H9 (cell line): Measurements from ENCODE around the gene SCN8A. TPM values are rescaled to one million over a fixed set of nuclear protein-coding genes. Genes with fewer than 3 reads are reported as not detected.

Source experiments
- DNase-seq: peaks from one replicate; pipeline ENCODE4 v3.0.0-alpha.2; 2017
- H2AFZ ChIP-seq: one replicate; pipeline ENCODE4 v1.6.1; 2013; ENCODE audit warnings: mild to moderate bottlenecking, low read length, control low read depth, moderate library complexity
- H2AK5ac ChIP-seq: 2 replicates; pipeline ENCODE4 v1.6.1; 2013; ENCODE audit warnings: low read length, control low read depth, mixed read lengths; ENCODE audit not compliant: insufficient read length
- H2BK120ac ChIP-seq: one replicate; pipeline ENCODE4 v1.6.1; 2013; ENCODE audit warnings: low read depth, mild to moderate bottlenecking, low read length, control low read depth, inconsistent platforms; ENCODE audit not compliant: poor library complexity, severe bottlenecking
- H2BK12ac ChIP-seq: 2 replicates; pipeline ENCODE4 v1.6.1; 2013; ENCODE audit warnings: low read length, control low read depth, mixed read lengths, low read depth; ENCODE audit not compliant: insufficient read length
- H2BK15ac ChIP-seq: 2 replicates; pipeline ENCODE4 v1.6.1; 2013; ENCODE audit warnings: low read depth, low read length, control low read depth
- H2BK20ac ChIP-seq: one replicate; pipeline ENCODE4 v1.6.1; 2013; ENCODE audit warnings: low read depth, mild to moderate bottlenecking, low read length, control low read depth, inconsistent platforms; ENCODE audit not compliant: poor library complexity, severe bottlenecking
- H2BK5ac ChIP-seq: 2 replicates; pipeline ENCODE4 v1.6.1; 2013; ENCODE audit warnings: low read length, control low read depth, mixed read lengths; ENCODE audit not compliant: insufficient read length
- H3K14ac ChIP-seq: 2 replicates; pipeline ENCODE4 v1.6.1; 2013; ENCODE audit warnings: low read length, control low read depth; ENCODE audit not compliant: insufficient read depth
- H3K18ac ChIP-seq: 2 replicates; pipeline ENCODE4 v1.6.1; 2013; ENCODE audit warnings: low read depth, mild to moderate bottlenecking, mixed read lengths, low read length, control low read depth; ENCODE audit not compliant: insufficient read length
- H3K23ac ChIP-seq: 2 replicates; pipeline ENCODE4 v1.6.1; 2013; ENCODE audit warnings: low read length, control low read depth, mixed read lengths, low read depth; ENCODE audit not compliant: insufficient read length
- H3K23me2 ChIP-seq: 2 replicates; pipeline ENCODE4 v1.6.1; 2013; ENCODE audit warnings: low read depth, mild to moderate bottlenecking, mixed read lengths, low read length, control low read depth; ENCODE audit not compliant: insufficient read length, poor library complexity, severe bottlenecking
- H3K27ac ChIP-seq: 2 replicates; pipeline ENCODE4 v1.5.1; 2013; ENCODE audit warnings: low read length, control low read depth, mixed read lengths, low read depth; ENCODE audit not compliant: insufficient read length
- H3K27me3 ChIP-seq: 2 replicates; pipeline ENCODE4 v1.6.1; 2013; ENCODE audit warnings: low read length, control low read depth, inconsistent platforms; ENCODE audit not compliant: insufficient read depth
- H3K4ac ChIP-seq: 2 replicates; pipeline ENCODE4 v1.6.1; 2013; ENCODE audit warnings: low read depth, mild to moderate bottlenecking, control low read depth, inconsistent platforms, low read length, moderate library complexity
- H3K4me1 ChIP-seq: 2 replicates; pipeline ENCODE4 v1.6.1; 2013; ENCODE audit warnings: low read length, control low read depth, inconsistent platforms; ENCODE audit not compliant: insufficient read depth
- H3K4me2 ChIP-seq: 2 replicates; pipeline ENCODE4 v1.6.1; 2013; ENCODE audit warnings: low read length, control low read depth, mixed read lengths; ENCODE audit not compliant: insufficient read length, insufficient read depth
- H3K56ac ChIP-seq: 2 replicates; pipeline ENCODE4 v1.6.1; 2013; ENCODE audit warnings: low read depth, mild to moderate bottlenecking, mixed read lengths, low read length, control low read depth; ENCODE audit not compliant: insufficient read length
- H3K79me1 ChIP-seq: 2 replicates; pipeline ENCODE4 v1.6.1; 2013; ENCODE audit warnings: low read depth, mild to moderate bottlenecking, moderate library complexity, low read length, control low read depth, inconsistent platforms; ENCODE audit not compliant: insufficient read depth, poor library complexity, severe bottlenecking
- H3K79me2 ChIP-seq: 2 replicates; pipeline ENCODE4 v1.6.1; 2013; ENCODE audit warnings: low read length, control low read depth, inconsistent platforms; ENCODE audit not compliant: insufficient read depth
- H3K9ac ChIP-seq: 2 replicates; pipeline ENCODE4 v1.6.1; 2013; ENCODE audit warnings: low read length, control low read depth, mixed read lengths; ENCODE audit not compliant: insufficient read length; ENCODE audit errors: extremely low read depth
- H3K9me3 ChIP-seq: one replicate; pipeline ENCODE4 v1.6.1; 2013; ENCODE audit warnings: low read depth, low read length, inconsistent platforms; ENCODE audit not compliant: control insufficient read depth
- H3T11ph ChIP-seq: one replicate; pipeline ENCODE4 v1.6.1; 2013; ENCODE audit warnings: mild to moderate bottlenecking, low read length, control low read depth, inconsistent platforms
- H4K20me1 ChIP-seq: one replicate; pipeline ENCODE4 v1.6.1; 2013; ENCODE audit not compliant: control insufficient read depth, insufficient read length, insufficient read depth
- H4K5ac ChIP-seq: 2 replicates; pipeline ENCODE4 v1.6.1; 2013; ENCODE audit warnings: low read depth, mild to moderate bottlenecking, mixed read lengths, low read length, control low read depth; ENCODE audit not compliant: insufficient read length
- H4K8ac ChIP-seq: replicated peaks from 2 replicates; pipeline ENCODE4 v1.6.1; 2013; ENCODE audit warnings: low read length, control low read depth, mixed read lengths, low read depth; ENCODE audit not compliant: insufficient read length
- H4K91ac ChIP-seq: 2 replicates; pipeline ENCODE4 v1.6.1; 2013; ENCODE audit warnings: low read depth, mild to moderate bottlenecking, moderate library complexity, mixed read lengths, low read length, control low read depth; ENCODE audit not compliant: insufficient read length
- H3K27ac Mint-ChIP-seq, 3 experiments: 2 replicates in 2 of 3; 3 replicates in 1 of 3; pipeline ENCODE4 v1.8.0; 2020 to 2021; ENCODE audit warnings: mixed read lengths in 3 of 3, mild to moderate bottlenecking in 1 of 3, moderate library complexity in 1 of 3
- H3K27me3 Mint-ChIP-seq: 2 replicates; pipeline ENCODE4 v1.8.0; 2021; ENCODE audit warnings: low read depth, mild to moderate bottlenecking, moderate library complexity, mixed read lengths
- H3K36me3 Mint-ChIP-seq, 3 experiments: 2 replicates in 2 of 3; 3 replicates in 1 of 3; pipeline ENCODE4 v1.8.0; 2020 to 2021; ENCODE audit warnings: low read depth in 3 of 3, mixed read lengths in 3 of 3; ENCODE audit not compliant: insufficient read depth in 1 of 3
- H3K4me1 Mint-ChIP-seq, 2 experiments: 2 replicates each; pipeline ENCODE4 v1.8.0; 2020; ENCODE audit warnings: mixed read lengths in 2 of 2
- H3K4me3 Mint-ChIP-seq, 2 experiments: 2 replicates in 1 of 2; 3 replicates in 1 of 2; pipeline ENCODE4 v1.8.0; 2020 to 2021; ENCODE audit warnings: mild to moderate bottlenecking in 2 of 2, mixed read lengths in 2 of 2, moderate library complexity in 1 of 2
- H3K9me3 Mint-ChIP-seq, 2 experiments: 2 replicates in 1 of 2; 3 replicates in 1 of 2; pipeline ENCODE4 v1.8.0; 2020; ENCODE audit warnings: mild to moderate bottlenecking in 2 of 2, mixed read lengths in 2 of 2, moderate library complexity in 1 of 2
- total RNA-seq: library from RNA; stranded (reverse); gene quantifications from 2 replicates; pipeline ENCODE4 v1.2.1, GENCODE V29; 2021
- TF ChIP-seq, protein P1 (sequence below): fragments of 200-600 bp; sonication (generic); conservative IDR thresholded peaks from 3 replicates; pipeline ENCODE4 v1.8.0; 2021; ENCODE audit warnings: antibody characterized with exemption, mild to moderate bottlenecking

SCN8A gene
- total RNA-seq, 1 experiment from 2014 or later, result 15.2 TPM

DNA sequence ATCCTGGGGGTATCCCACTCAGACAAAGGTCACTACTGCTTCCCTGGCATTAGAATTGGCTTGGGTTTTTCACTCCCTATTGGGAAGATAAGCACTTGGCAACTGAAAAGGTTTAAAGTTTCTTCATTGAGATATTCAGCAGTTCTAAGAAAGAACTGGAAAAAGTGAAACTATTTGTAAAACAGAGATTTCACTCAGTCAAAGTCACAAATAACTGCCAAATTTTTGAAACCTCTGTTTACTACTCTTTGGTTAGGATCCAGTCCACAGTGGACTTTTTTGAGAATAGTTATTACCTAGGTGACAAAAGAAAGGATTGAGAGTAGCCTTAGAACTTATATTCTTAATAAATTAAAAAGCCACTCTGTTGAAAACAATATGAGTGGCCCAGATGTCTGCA, 172.7 kb downstream of the SCN8A start:
- Histone ChIP-seq H4K20me1 (no peaks in the 10 kb centered on the region), H3T11ph (no peak overlapping the region), H3K9ac (no peak overlapping the region), H2BK12ac (no peak overlapping the region), H3K79me2 (no peaks in the 10 kb centered on the region), H2AK5ac (no peak overlapping the region), H3K79me1 (no peaks in the 10 kb centered on the region), H2BK20ac (no peak overlapping the region), H2BK15ac (no peak overlapping the region), H3K18ac (no peak overlapping the region), H3K27me3 (no peaks in the 10 kb centered on the region), H3K4me1 (no peaks in the 10 kb centered on the region), H4K91ac (no peak overlapping the region), H3K27ac (no peak overlapping the region), H3K23ac (no peak overlapping the region), H3K23me2 (no peaks in the 10 kb centered on the region), H2BK120ac (no peak overlapping the region), H3K14ac (no peak overlapping the region), H4K5ac (no peak overlapping the region), H3K9me3 (no peaks in the 10 kb centered on the region), H3K4ac (no peak overlapping the region), H3K56ac (no peak overlapping the region), H3K4me2 (no peak overlapping the region), H2BK5ac (no peak overlapping the region), H2AFZ (no peak overlapping the region), H4K8ac (no peak overlapping the region)
- Mint-ChIP-seq H3K27ac (no peak overlapping the region), H3K4me1 (no peaks in the 10 kb centered on the region; a peak in 1 of 4 replicates), H3K4me3 (no peak overlapping the region), H3K27me3 (no peaks in the 10 kb centered on the region), H3K9me3 (no peaks in the 10 kb centered on the region), H3K36me3 (peaks cover 2 to 21% (median 16%) of the 10 kb centered on the region in 3 experiments; a peak in 6 of 7 replicates)
- TF ChIP-seq, protein P1, sequence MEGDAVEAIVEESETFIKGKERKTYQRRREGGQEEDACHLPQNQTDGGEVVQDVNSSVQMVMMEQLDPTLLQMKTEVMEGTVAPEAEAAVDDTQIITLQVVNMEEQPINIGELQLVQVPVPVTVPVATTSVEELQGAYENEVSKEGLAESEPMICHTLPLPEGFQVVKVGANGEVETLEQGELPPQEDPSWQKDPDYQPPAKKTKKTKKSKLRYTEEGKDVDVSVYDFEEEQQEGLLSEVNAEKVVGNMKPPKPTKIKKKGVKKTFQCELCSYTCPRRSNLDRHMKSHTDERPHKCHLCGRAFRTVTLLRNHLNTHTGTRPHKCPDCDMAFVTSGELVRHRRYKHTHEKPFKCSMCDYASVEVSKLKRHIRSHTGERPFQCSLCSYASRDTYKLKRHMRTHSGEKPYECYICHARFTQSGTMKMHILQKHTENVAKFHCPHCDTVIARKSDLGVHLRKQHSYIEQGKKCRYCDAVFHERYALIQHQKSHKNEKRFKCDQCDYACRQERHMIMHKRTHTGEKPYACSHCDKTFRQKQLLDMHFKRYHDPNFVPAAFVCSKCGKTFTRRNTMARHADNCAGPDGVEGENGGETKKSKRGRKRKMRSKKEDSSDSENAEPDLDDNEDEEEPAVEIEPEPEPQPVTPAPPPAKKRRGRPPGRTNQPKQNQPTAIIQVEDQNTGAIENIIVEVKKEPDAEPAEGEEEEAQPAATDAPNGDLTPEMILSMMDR, result no peak
- no peak for DNase-seq
